KG1 (cell line): ENCODE data around the gene C1QTNF5.
"Not testable (repeated sequence)": the region's sequence is repeated elsewhere in the genome, so short reads cannot be mapped to it uniquely, and the experiment has no call there.

Experiments
- DNase-seq: peaks from one replicate; lab custom pipeline; 2025; lab: John Stamatoyannopoulos, UW

C1QTNF5 gene

GRCh38 chr11:119340335-119341221 is at the start of gene C1QTNF5:
TSS of gene C1QTNF5 (minus strand) at chr11:119340883. CDS start at chr11:119340397, 486 bp downstream.
- DNase-seq, result no peak

DNA sequence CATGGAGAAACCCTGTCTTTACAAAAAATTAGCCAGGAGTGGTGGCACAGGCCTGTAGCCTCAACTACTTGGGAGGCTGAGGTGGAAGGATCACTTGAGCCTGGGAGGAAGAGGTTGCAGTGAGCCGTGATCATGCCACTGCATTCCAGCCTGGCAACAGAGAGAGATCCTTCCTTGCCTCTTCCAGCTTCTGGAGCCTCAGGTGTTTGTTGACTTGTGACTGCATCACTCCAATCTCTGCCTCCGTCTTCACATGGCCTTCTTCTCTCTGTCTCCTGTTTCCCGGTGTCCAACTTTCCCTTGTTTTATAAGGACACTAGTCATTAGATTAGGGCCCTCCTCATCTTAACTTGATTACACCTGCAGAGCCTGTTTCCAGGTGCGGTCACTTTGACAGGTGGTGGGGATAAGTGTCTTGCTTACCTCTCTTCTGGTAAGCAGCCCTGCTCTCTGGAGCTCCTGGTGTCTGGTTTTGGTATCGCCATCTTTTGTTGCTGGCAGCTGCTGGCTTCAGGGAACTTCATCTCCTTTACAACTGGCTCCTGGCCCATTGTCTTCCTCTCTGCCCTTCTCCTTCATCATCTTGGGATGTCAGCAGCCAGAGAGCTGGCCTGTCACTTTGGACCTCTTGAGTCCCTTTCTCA is 49.0 kb upstream of the C1QTNF5 start:
- no peak for DNase-seq

DNA sequence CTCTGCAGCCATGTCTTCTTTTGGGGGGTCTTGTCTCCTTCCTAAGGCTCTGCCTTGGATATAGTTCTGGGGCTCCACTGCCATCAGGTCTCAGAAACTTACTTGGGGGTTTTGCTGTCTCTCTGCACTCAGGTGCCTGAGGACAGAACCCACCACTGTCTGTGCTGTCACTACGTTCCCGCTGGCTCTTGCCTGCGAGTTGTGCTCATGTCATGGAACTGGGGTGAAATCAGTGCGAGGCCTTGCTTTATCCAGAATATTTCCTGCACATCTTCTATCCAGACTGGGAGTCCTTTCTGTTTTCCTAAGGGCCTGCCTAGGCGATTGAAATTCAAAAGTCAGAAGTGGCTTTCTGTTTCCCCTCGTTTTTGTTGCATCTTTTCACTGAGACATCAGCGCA is 47.4 kb upstream of the C1QTNF5 start:
- no peak for DNase-seq

DNA sequence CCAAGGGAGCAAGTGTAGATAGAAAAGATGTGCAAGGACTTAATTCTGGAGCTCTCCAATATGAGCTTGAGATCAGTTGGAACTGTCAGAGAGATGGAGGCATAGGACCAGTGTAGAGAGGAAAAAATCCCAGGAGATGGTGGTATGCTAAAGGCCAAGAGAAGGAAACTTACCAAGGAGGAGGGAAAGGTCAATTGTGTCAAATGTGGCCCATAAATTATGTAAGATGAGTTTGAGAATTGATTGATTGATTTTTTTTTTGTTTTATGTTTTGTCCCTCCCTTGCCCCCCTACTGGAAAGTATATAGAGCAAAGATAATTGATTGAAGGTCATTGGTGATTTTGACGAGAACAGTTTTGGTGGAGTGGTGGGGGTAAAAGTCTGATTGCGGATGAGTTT is 43.6 kb upstream of the C1QTNF5 start:
- DNase-seq, result no peak

DNA sequence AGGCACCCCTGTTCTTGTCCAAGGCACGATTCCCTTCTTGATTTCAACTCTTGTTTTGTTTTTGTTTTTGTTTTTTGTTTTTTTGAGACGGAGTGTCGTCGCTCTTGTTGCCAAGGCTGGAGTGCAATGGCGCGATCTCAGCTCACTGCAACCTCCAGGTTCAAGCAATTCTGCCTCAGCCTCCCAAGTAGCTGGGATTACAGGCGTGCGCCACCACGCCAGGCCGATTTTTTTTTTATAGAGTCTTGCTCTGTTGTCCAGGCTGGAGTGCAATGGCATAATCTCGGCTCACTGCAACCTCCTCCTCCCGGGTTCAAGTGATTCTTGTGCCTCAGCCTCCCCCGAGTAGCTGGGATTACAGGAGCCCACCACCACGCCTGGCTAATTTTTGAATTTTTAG is 41.8 kb upstream of the C1QTNF5 start:
- DNase-seq, result not testable (repeated sequence)

- no peak for DNase-seq
Observed at GRCh38 chr11:119382101-119382500, 41.4 kb upstream of the C1QTNF5 start.

DNA sequence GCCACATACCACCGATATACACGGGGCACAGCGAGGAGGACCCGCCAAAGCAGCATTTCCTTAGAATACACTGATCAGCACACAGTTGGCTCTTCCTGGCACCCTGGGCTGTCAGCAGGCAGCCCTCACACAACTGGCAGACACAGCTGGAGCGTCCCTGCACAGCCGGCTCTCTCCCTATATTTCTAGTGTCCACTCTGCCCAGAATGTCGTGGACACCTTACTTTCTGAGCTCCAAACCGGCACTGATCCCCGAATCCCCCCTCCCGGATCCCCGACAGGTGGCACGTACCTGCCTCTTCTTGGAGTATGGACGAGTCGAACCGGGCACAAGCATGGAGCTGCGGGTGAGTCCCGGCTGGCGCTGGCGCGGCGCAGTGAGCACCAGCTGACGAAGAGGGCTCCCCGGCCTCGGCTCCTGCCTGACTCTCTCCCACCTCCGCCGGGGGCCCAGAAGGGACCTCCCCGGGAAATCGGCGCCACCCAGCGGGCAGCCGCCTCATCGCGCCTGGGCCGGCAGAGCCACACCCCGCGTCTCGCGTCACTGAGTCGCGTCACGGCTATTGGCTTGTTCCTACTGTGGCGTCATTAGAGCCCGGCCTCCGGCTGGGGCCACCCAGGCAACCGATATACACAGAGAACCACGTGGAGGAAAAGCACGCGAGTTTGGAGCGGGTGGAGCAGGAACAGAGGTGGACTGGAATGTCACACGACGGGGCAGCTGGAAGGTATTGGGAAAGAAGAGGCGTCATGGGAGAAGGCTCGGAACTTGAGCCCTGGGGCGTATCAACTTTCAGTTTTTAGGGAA is 40.7 kb upstream of the C1QTNF5 start, which contains the start of gene USP2:
TSS of gene USP2 (minus strand) at position 510 of the 808 bp plus-strand sequence. CDS start 8,210 bp downstream, outside the sequence.
- peak; percentile 97 for DNase-seq

DNA sequence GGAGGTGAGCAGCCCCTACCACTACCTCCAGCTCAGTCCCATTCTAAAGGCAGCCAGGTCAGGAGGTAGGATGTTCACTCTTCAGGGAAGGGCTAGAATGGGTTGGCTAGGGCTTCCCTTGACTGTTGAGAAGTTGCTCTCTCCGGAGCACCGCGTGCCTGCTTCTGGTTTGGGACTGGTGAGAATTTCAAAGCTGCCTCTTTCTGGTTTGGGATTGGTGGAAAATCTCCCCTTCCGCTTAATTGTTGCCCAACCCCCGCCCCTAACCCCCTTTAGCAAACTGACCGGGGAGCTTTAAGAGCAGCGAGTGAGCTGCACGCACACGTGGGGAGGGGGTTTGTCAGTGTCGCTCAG is 40.1 kb upstream of the C1QTNF5 start:
- no peak for DNase-seq

- no peak for DNase-seq
Observed at GRCh38 chr11:119380160-119380826, 39.6 kb upstream of the C1QTNF5 start.

DNA sequence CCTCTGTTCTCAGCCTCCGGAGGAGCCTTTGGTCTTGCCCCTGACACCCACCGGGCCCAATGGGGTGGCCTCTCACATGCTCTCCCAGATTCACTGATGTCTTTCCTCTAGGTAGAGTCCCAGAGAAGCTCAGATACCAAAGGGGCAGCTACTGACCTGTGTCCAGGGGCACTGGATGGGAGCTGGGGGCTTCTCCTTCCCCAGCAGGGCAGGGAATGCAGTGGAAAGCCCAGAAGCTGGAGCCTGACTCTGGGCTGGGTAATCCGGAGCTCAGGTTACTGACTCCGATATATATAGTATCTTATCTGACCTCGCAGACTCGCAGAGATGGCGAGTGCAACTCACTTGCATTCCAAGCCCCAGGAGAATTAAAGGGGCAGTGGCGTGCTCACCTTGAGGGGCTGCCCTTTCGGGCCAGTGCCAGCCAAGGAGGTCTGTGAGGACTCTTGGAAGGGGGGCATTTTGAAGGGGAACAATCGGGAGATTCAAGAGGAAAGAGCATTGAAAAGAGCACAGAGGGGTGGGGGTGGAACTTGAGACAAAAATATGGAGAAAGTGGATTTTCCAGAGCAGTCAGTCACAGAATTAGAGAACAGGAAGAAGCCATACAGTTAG is 38.3 kb upstream of the C1QTNF5 start:
- no peak for DNase-seq

- no peak for DNase-seq
Observed at GRCh38 chr11:119377961-119378667, 37.4 kb upstream of the C1QTNF5 start.

DNA sequence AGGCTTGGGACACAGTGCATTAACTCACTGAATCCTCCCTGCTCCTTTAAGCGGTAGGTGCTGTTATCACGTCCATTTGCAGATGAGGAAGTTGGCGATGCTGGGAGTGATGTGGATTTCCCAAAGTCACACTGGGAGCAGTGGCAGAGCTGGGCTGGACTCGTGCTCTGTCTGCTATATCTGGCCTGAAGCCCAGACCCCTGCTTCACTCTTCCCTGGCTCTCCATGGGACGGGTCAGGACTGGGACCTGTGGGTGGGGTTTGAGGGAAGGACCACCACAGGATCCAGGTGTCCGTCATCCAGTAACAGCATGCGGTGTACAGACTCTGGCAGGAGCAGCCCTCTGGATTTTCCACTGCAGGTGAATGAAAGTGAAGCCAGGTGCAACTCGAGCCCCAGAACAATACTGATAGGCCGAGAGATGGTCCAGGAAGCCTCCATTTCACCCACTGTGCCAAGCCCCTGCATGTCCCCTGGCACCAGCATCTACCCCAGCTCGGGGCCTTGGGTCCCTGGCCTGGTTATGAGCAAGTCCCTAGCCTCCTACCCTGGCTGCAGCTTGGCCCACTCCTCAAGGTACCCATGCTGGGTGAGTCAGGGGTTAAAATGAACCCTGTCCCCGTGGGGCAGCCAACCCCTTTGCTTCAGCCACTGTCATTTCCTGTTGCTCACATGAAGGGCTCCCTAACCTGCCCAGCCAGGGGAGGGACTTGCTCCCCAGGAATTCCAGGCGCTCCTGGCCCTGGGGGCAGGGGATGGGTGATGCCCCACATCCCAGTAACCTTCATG is 36.6 kb upstream of the C1QTNF5 start:
- no peak for DNase-seq

GRCh38 chr11:119376197-119376847 is 35.6 kb upstream of the C1QTNF5 start:
- DNase-seq, result no peak

- no peak for DNase-seq
Observed at GRCh38 chr11:119375337-119376196, 34.9 kb upstream of the C1QTNF5 start.

DNA sequence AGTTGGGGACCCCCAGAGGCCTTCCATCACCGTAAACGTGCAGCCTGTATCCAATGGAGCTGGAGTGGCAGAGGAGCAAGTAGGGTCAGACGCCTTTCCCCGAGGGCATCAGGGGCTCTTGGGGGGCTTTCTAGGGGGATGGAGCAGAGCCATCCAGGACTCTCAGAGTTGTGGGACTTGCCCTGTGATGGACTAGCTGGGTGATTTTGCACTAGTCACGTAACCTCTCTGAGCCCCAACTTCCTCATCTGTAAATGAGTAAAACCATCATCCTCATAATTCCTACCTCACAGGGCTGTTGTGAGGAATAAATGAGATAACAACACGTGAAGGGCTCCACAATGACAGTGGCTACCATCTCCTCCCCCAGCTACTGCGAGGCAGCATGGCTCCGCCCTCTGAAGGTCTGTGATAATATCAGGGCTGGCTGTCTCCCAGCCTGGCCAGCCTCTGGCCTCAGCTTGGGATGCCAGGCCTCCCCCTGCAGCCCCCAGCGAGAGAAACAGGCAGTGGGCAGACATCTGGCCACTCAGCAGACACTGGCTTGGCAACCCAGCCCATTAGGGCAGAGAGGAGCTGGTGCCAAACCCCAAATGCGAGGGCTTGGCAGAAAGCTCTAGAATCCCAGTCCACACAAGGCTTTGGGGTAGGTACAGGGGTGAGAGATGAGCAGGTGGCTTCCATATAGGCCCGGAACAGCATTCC is 34.1 kb upstream of the C1QTNF5 start:
- no peak for DNase-seq

GRCh38 chr11:119373921-119374631 is 33.4 kb upstream of the C1QTNF5 start:
- DNase-seq, result no peak
